SKM-1 treated with dmso at 0.1 percent for 144 hours (cell line): Measurements from ENCODE around the gene DNALI1.
"Not testable (repeated sequence)": the region's sequence is repeated elsewhere in the genome, so short reads cannot be mapped to it uniquely, and the experiment has no call there.

Source experiments
- DNase-seq: peaks from one replicate; lab custom pipeline; 2025; ENCODE audit not compliant: unreplicated experiment; lab: John Stamatoyannopoulos, UW

DNALI1 gene

GRCh38 chr1:37553927-37554808, 2.6 kb upstream of the DNALI1 start, which contains the start of gene SNIP1:
TSS of gene SNIP1 (minus strand) at chr1:37554293. CDS start at chr1:37554229, 64 bp downstream.
- peak; percentile 94 for DNase-seq

GRCh38 chr1:37557402-37557801, 662 bp downstream of the DNALI1 start:
- no peak for DNase-seq

- DNase-seq: no peak
Measured at GRCh38 chr1:37558411-37558810, 1.7 kb downstream of the DNALI1 start.

- DNase-seq: no peak
Measured at GRCh38 chr1:37559080-37559479, 2.3 kb downstream of the DNALI1 start.

GRCh38 chr1:37559957-37560379, 3.2 kb downstream of the DNALI1 start:
- DNase-seq: not testable (repeated sequence)

GRCh38 chr1:37560401-37561132, 3.8 kb downstream of the DNALI1 start:
- DNase-seq: no peak

- no peak for DNase-seq
Measured at GRCh38 chr1:37561133-37562132, 4.7 kb downstream of the DNALI1 start.

GRCh38 chr1:37562984-37563383, 6.2 kb downstream of the DNALI1 start:
- DNase-seq: no peak

GRCh38 chr1:37564892-37565291, 8.2 kb downstream of the DNALI1 start:
- no peak for DNase-seq

- no peak for DNase-seq
Measured at GRCh38 chr1:37567023-37567422, 10.3 kb downstream of the DNALI1 start.

- no peak for DNase-seq
Measured at GRCh38 chr1:37570528-37571334, 14.0 kb downstream of the DNALI1 start.

- no peak for DNase-seq
Measured at GRCh38 chr1:37574834-37575480, 18.2 kb downstream of the DNALI1 start.

GRCh38 chr1:37575692-37576091, 19.0 kb downstream of the DNALI1 start:
- no peak for DNase-seq

- DNase-seq: not testable (repeated sequence)
Measured at GRCh38 chr1:37584544-37584943, 27.8 kb downstream of the DNALI1 start.

GRCh38 chr1:37588939-37589338, 32.2 kb downstream of the DNALI1 start:
- DNase-seq: no peak

GRCh38 chr1:37593726-37594125, 37.0 kb downstream of the DNALI1 start:
- DNase-seq: no peak

- DNase-seq: peak; percentile 88
Measured at GRCh38 chr1:37595440-37596181, 38.9 kb downstream of the DNALI1 start, which contains the start of gene GNL2. TSS of gene GNL2 (minus strand) at chr1:37595937. CDS start at chr1:37595822, 115 bp downstream.

GRCh38 chr1:37596182-37596667, 39.5 kb downstream of the DNALI1 start:
- no peak for DNase-seq
